SJCRH30 (cell line): ENCODE measurements around the gene UBE2O. TPM values are rescaled to one million over a fixed set of nuclear protein-coding genes. Genes with fewer than 3 reads are reported as not detected.

Experiments used
- DNase-seq, 2 experiments: peaks; one replicate each; pipeline ENCODE4 v3.0.0-alpha.2; 2015 to 2020
- H3K27ac ChIP-seq: fragments of 250-450 bp; sonication (Bioruptor Pico); 2 replicates; pipeline ENCODE4 v1.5.1; 2020; ENCODE audit warnings: mild to moderate bottlenecking, moderate library complexity
- H3K27me3 ChIP-seq: fragments of 250-450 bp; sonication (Bioruptor Pico); 2 replicates; pipeline ENCODE4 v1.5.1; 2020; ENCODE audit warnings: mild to moderate bottlenecking, moderate library complexity
- H3K36me3 ChIP-seq: fragments of 250-450 bp; sonication (Bioruptor Pico); 2 replicates; pipeline ENCODE4 v1.5.1; 2020; ENCODE audit warnings: mild to moderate bottlenecking, moderate library complexity
- H3K4me1 ChIP-seq: fragments of 250-450 bp; sonication (Bioruptor Pico); 2 replicates; pipeline ENCODE4 v1.5.1; 2020; ENCODE audit warnings: mild to moderate bottlenecking, moderate library complexity
- H3K4me3 ChIP-seq: fragments of 250-450 bp; sonication (Bioruptor Pico); 2 replicates; pipeline ENCODE4 v1.5.1; 2020; ENCODE audit warnings: mild to moderate bottlenecking, moderate library complexity
- H3K9me3 ChIP-seq: fragments of 250-450 bp; sonication (Bioruptor Pico); replicated peaks from 2 replicates; pipeline ENCODE4 v1.5.1; 2020; ENCODE audit warnings: mild to moderate bottlenecking, moderate library complexity
- total RNA-seq: library from RNA; depleted of rRNA; stranded (reverse); fragments of >200 nt; shearing (Covaris generic); gene quantifications from 2 replicates; pipeline ENCODE4 v1.2.3, GENCODE V29; 2014

Gene UBE2O
- total RNA-seq, 1 experiment from 2014 or later, result 40.9 TPM

- DNase-seq, result no peak
- no peaks in the 10 kb centered on the region for H3K36me3 ChIP-seq
- peak overlapping the region; percentile 62; the same call in 1 of the 2 replicates for H3K4me3 ChIP-seq
- H3K27ac ChIP-seq, result no peak overlapping the region
- H3K9me3 ChIP-seq, result no peaks in the 10 kb centered on the region
- no peaks in the 10 kb centered on the region for H3K27me3 ChIP-seq
- peaks cover 14% of the 10 kb centered on the region; the same call in 1 of the 2 replicates for H3K4me1 ChIP-seq
Observed at GRCh38 chr17:76381633-76382350, 71.2 kb downstream of the UBE2O start.

- Histone ChIP-seq H3K4me1 (peaks cover 30% of the 10 kb centered on the region), H3K36me3 (no peaks in the 10 kb centered on the region), H3K4me3 (no peak overlapping the region), H3K9me3 (no peaks in the 10 kb centered on the region), H3K27me3 (no peaks in the 10 kb centered on the region), H3K27ac (no peak overlapping the region)
- no peak for DNase-seq
Observed at GRCh38 chr17:76379646-76380376, 73.1 kb downstream of the UBE2O start.

GRCh38 chr17:76379275-76379641 lies 73.7 kb downstream of the UBE2O start:
- DNase-seq, result no peak
- Histone ChIP-seq H3K9me3 (no peaks in the 10 kb centered on the region), H3K36me3 (no peaks in the 10 kb centered on the region), H3K27ac (no peak overlapping the region), H3K4me1 (peaks cover 30% of the 10 kb centered on the region), H3K27me3 (no peaks in the 10 kb centered on the region), H3K4me3 (no peak overlapping the region)

GRCh38 chr17:76378548-76379274 lies 74.2 kb downstream of the UBE2O start:
- Histone ChIP-seq H3K9me3 (no peaks in the 10 kb centered on the region), H3K27ac (no peak overlapping the region), H3K4me1 (peaks cover 30% of the 10 kb centered on the region), H3K36me3 (no peaks in the 10 kb centered on the region), H3K4me3 (no peak overlapping the region), H3K27me3 (no peaks in the 10 kb centered on the region)
- DNase-seq, result no peak

GRCh38 chr17:76376318-76377133 lies 76.4 kb downstream of the UBE2O start:
- H3K27me3 ChIP-seq, result no peaks in the 10 kb centered on the region
- no peak overlapping the region for H3K27ac ChIP-seq
- peaks cover 17% of the 10 kb centered on the region for H3K4me1 ChIP-seq
- no peak overlapping the region for H3K4me3 ChIP-seq
- peak in 1 of 2 experiments; percentile 58 for DNase-seq
- H3K9me3 ChIP-seq, result no peaks in the 10 kb centered on the region
- H3K36me3 ChIP-seq, result no peaks in the 10 kb centered on the region

- no peak overlapping the region for H3K27ac ChIP-seq
Observed at GRCh38 chr17:76371656-76372628, 81.0 kb downstream of the UBE2O start.

GRCh38 chr17:76370261-76370993 lies 82.5 kb downstream of the UBE2O start:
- no peak overlapping the region for H3K4me3 ChIP-seq
- H3K27ac ChIP-seq, result no peak overlapping the region
- H3K4me1 ChIP-seq, result peaks cover 22% of the 10 kb centered on the region

More at GRCh38 chr17:76371656-76372628, 81.0 kb downstream of the UBE2O start:
- peaks cover 34% of the 10 kb centered on the region for H3K4me1 ChIP-seq
- H3K27me3 ChIP-seq, result no peaks in the 10 kb centered on the region
- no peaks in the 10 kb centered on the region for H3K9me3 ChIP-seq
- no peaks in the 10 kb centered on the region for H3K36me3 ChIP-seq
- peak in 1 of 2 experiments; percentile 18 for DNase-seq
- no peak overlapping the region for H3K4me3 ChIP-seq

GRCh38 chr17:76369804-76370203 lies 83.1 kb downstream of the UBE2O start:
- H3K9me3 ChIP-seq, result no peaks in the 10 kb centered on the region
- H3K27me3 ChIP-seq, result no peaks in the 10 kb centered on the region
- DNase-seq, result peak; percentile 62 to 72
- no peak overlapping the region for H3K27ac ChIP-seq
- peaks cover 18% of the 10 kb centered on the region for H3K4me1 ChIP-seq
- H3K4me3 ChIP-seq, result peak overlapping the region; percentile 12
- no peaks in the 10 kb centered on the region for H3K36me3 ChIP-seq

More at GRCh38 chr17:76370261-76370993, 82.5 kb downstream of the UBE2O start:
- no peaks in the 10 kb centered on the region for H3K9me3 ChIP-seq
- DNase-seq, result peak; percentile 56 to 57
- H3K36me3 ChIP-seq, result no peaks in the 10 kb centered on the region
- no peaks in the 10 kb centered on the region for H3K27me3 ChIP-seq

- no peaks in the 10 kb centered on the region for H3K9me3 ChIP-seq
- no peaks in the 10 kb centered on the region for H3K27me3 ChIP-seq
- H3K4me3 ChIP-seq, result peak overlapping the region; percentile 12
- H3K36me3 ChIP-seq, result no peaks in the 10 kb centered on the region
- DNase-seq, result peak; percentile 40 to 55
- peaks cover 18% of the 10 kb centered on the region for H3K4me1 ChIP-seq
- no peak overlapping the region for H3K27ac ChIP-seq
Observed at GRCh38 chr17:76369379-76369778, 83.6 kb downstream of the UBE2O start.

GRCh38 chr17:76368545-76368944 lies 84.4 kb downstream of the UBE2O start:
- no peaks in the 10 kb centered on the region for H3K9me3 ChIP-seq
- no peak overlapping the region for H3K27ac ChIP-seq
- no peaks in the 10 kb centered on the region for H3K36me3 ChIP-seq
- no peak for DNase-seq
- H3K27me3 ChIP-seq, result no peaks in the 10 kb centered on the region
- peaks cover 18% of the 10 kb centered on the region for H3K4me1 ChIP-seq
- H3K4me3 ChIP-seq, result no peak overlapping the region

GRCh38 chr17:76367642-76368041 lies 85.3 kb downstream of the UBE2O start:
- no peak for DNase-seq
- Histone ChIP-seq H3K27me3 (no peaks in the 10 kb centered on the region), H3K9me3 (no peaks in the 10 kb centered on the region), H3K4me3 (no peak overlapping the region), H3K27ac (no peak overlapping the region), H3K4me1 (peaks cover 18% of the 10 kb centered on the region), H3K36me3 (no peaks in the 10 kb centered on the region)

GRCh38 chr17:76366247-76366646 lies 86.7 kb downstream of the UBE2O start:
- no peak overlapping the region for H3K27ac ChIP-seq
- H3K9me3 ChIP-seq, result no peaks in the 10 kb centered on the region
- H3K36me3 ChIP-seq, result no peaks in the 10 kb centered on the region
- H3K4me3 ChIP-seq, result no peak overlapping the region
- no peak for DNase-seq
- H3K4me1 ChIP-seq, result peaks cover 28% of the 10 kb centered on the region
- no peaks in the 10 kb centered on the region for H3K27me3 ChIP-seq
